Ovary (tissue), 9 donors: ENCODE measurements around the gene CMIP. TPM values are rescaled to one million over a fixed set of nuclear protein-coding genes. Genes with fewer than 3 reads are reported as not detected.

Experiments
- DNase-seq, 5 donors: peaks; one replicate each; pipeline ENCODE4 v3.0.0-alpha.2; 2019 to 2020
- H3K27ac ChIP-seq, 2 donors: fragments of 200-600 bp; one replicate each; pipeline versions ENCODE4 v1.5.1 to v1.8.0; 2019 to 2022
- H3K27me3 ChIP-seq: fragments of 200-600 bp; one replicate; pipeline ENCODE4 v1.8.0; 2022
- H3K36me3 ChIP-seq: fragments of 200-600 bp; sonication (generic); one replicate; pipeline ENCODE4 v1.5.1; 2019
- H3K4me1 ChIP-seq: one replicate; pipeline ENCODE4 v1.8.1; 2013; ENCODE audit warnings: mild to moderate bottlenecking, moderate library complexity; ENCODE audit not compliant: insufficient read depth
- H3K4me3 ChIP-seq: fragments of 200-600 bp; sonication (generic); one replicate; pipeline ENCODE4 v1.5.1; 2017
- H3K9me3 ChIP-seq, 2 donors: fragments of 200-600 bp in 1 of 2; sonication (generic) in 1 of 2; one replicate each; pipeline versions ENCODE4 v1.5.1 to v1.8.1; 2013 to 2019; ENCODE audit warnings: mild to moderate bottlenecking in 1 of 2, moderate library complexity in 1 of 2
- EP300 ChIP-seq: sonication (generic); formaldehyde crosslinking; IDR thresholded peaks from one replicate; pipeline ENCODE4 v1.6.1; 2017; ENCODE audit warnings: antibody characterized with exemption
- POLR2A ChIP-seq: fragments of 450-650 bp; IDR thresholded peaks from one replicate; pipeline ENCODE4 v1.6.1; 2017; ENCODE audit warnings: antibody characterized with exemption, mild to moderate bottlenecking, moderate library complexity
- WGBS, 3 donors: extraction: QIAGEN DNeasy Blood & Tissue Kit in 1 of 3; methylation state at CpG; one replicate each; pipeline versions ENCODE4 v1.1.5 to v1.1.7; 2013 to 2017; 5-methylcytosine and 5-hydroxymethylcytosine counted together
- intact Hi-C, 4 donors: fragments of 100-400 bp; cut with DNase I; formaldehyde crosslinking; loops; one replicate each; pipeline versions ENCODE4 v1.11.0 to v1.15.1; 2022 to 2023
- polyA plus RNA-seq, 2 donors: library from polyadenylated mRNA; stranded (reverse); fragments of 200-250 nt in 1 of 2; fragments of 350-450 nt in 1 of 2; fragmentation: Illumina TruSeq in 1 of 2; extraction: RNeasy Lipid Tissue Mini Kit (QIAGEN cat#74804) in 1 of 2; gene quantifications; one replicate each; pipeline ENCODE4 v1.2.3, GENCODE V29; 2013 to 2014
- total RNA-seq, 7 donors: library from RNA; depleted of rRNA in 2 of 7; stranded (reverse); fragments of >200 nt in 2 of 7; fragmentation: NEBNext Ultra II Directional in 3 of 7; extraction: Animal tissue kit (Norgen Biotek cat#: 25700) in 3 of 7; gene quantifications; one replicate each; pipeline versions ENCODE4 v1.1.0 to v1.2.4, GENCODE V29; 2016 to 2023
- TF ChIP-seq, protein P1 (sequence below), 3 donors: fragments of 450-650 bp in 2 of 3; fragments of 200-600 bp in 1 of 3; IDR thresholded peaks; one replicate each; pipeline versions ENCODE4 v1.5.1 to v1.8.0; 2016 to 2022; ENCODE audit warnings: antibody characterized with exemption in 3 of 3, mild to moderate bottlenecking in 1 of 3
- donor health status: DM: no; HTN: no; CAD: no; lungs with moderate emphysema.
- donor health status: DM: no; HTN: no; CAD: no.
- donor health status: Bipolar disorder and iron deficiency.
- donor health status: DM: yes; HTN: yes; CAD: no.
- donor health status: DM: no; HTN: no; CAD: no.
- donor health status: DM: yes; HTN: yes; CAD: no.

The CMIP gene
- total and polyA plus RNA-seq, 9 donors = 19.4 to 68.2 (median 38.7) TPM

DNA sequence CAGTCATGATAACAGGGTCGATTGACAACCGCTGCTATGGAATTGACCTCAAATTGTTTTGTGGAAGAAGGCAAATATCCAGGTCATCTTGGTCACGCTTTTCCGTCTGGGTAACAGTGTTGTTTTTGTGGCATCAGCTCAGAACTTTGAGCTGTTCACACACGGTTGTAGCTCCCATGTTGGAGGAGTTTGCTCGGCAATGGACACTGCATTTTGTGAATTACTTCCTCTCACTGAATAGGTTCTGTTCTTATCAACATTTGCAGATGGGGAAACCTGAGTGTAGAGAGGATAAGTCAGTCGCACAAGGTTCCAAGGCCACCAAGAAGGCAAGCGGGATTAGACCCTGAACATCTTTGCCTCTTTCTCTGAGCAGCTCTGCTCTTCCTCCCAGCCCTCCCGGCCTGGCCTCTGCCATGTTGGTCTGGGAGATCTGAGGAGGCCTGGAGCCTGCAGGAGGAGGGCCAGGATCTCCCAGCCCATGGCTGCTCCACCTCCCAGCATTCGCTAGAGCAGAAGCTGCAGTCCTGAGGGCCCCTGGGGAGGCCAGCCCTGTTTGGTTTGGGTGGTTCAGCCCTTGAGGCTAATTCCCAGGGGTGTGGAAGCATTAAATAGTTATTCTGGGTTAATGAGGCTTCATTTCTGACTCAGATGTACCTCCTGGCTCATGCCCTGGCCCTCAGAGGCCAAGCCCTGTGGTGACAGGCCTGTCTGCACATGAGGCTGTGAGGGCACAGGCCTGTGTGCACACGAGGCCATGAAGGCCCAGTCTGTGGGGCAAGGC is 180.3 kb downstream of the CMIP start:
- peaks cover 3% of the 10 kb centered on the region for H3K4me1 ChIP-seq
- TF ChIP-seq EP300 = no peak
- TF ChIP-seq POLR2A = no peak
- TF ChIP-seq, protein P1, sequence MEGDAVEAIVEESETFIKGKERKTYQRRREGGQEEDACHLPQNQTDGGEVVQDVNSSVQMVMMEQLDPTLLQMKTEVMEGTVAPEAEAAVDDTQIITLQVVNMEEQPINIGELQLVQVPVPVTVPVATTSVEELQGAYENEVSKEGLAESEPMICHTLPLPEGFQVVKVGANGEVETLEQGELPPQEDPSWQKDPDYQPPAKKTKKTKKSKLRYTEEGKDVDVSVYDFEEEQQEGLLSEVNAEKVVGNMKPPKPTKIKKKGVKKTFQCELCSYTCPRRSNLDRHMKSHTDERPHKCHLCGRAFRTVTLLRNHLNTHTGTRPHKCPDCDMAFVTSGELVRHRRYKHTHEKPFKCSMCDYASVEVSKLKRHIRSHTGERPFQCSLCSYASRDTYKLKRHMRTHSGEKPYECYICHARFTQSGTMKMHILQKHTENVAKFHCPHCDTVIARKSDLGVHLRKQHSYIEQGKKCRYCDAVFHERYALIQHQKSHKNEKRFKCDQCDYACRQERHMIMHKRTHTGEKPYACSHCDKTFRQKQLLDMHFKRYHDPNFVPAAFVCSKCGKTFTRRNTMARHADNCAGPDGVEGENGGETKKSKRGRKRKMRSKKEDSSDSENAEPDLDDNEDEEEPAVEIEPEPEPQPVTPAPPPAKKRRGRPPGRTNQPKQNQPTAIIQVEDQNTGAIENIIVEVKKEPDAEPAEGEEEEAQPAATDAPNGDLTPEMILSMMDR (IDR thresholded peaks at IDR 0.05) = no peak
- H3K4me3 ChIP-seq = no peak overlapping the region
- no peaks in the 10 kb centered on the region for H3K36me3 ChIP-seq
- no peaks in the 10 kb centered on the region for H3K27me3 ChIP-seq
- WGBS, 3 donors = 85 to 89% (median 86%) methylated on average over 11 of the region's 11 CpGs
- DNase-seq = no peak
- H3K27ac ChIP-seq = no peak overlapping the region
- no peaks in the 10 kb centered on the region for H3K9me3 ChIP-seq
- intact Hi-C loops = loop anchor here in 3 of 4 donors (5.0 to 10.0 kb wide), 3 partner anchors 92 to 100 kb away; no protein-coding TSS in a partner anchor

DNA sequence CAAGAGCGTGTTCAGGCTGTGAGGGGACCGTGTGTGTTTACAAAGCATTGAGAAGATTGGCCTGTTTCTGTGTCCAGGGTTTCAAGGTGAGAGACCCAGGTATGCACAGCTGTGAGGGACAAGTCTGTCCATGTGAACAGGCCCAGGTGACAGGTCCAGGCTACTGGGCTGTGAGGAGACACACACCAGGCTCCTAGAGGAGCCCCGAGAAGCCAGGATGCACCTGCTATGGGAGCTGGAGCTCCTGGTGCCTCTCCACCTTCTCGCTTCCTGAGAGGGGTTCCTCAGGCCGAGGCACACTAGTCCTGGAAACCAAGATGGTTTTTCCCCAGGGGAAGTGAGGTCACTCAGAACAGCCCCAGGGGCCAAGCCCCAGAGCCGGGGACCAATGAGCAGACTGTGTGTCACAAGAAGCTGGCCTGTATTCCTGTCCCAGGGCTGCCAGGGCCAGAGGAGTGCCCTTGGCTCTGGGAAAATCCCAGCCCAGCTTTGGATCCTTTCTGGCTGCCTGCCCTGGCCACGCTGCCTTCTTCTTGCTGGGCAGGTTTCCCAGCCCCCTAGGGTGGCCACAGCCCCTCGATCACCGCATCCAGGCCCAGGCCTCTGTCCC is 181.0 kb downstream of the CMIP start:
- 71 to 74% (median 71%) methylated on average over 9 of the region's 9 CpGs for WGBS, 3 donors
- Histone ChIP-seq H3K4me1 (peaks cover 3% of the 10 kb centered on the region), H3K27ac (no peak overlapping the region), H3K27me3 (no peaks in the 10 kb centered on the region), H3K4me3 (no peak overlapping the region), H3K36me3 (no peaks in the 10 kb centered on the region), H3K9me3 (no peaks in the 10 kb centered on the region)
- TF ChIP-seq POLR2A (no peak), EP300 (no peak)
- TF ChIP-seq, protein P1 (IDR thresholded peaks at IDR 0.05) = no peak
- DNase-seq = peak in 2 of 5 donors; percentile 45
- intact Hi-C loops = loop anchor here in 2 of 4 donors (5.0 to 10.0 kb wide), 2 partner anchors 92 to 99 kb away; no protein-coding TSS in a partner anchor

DNA sequence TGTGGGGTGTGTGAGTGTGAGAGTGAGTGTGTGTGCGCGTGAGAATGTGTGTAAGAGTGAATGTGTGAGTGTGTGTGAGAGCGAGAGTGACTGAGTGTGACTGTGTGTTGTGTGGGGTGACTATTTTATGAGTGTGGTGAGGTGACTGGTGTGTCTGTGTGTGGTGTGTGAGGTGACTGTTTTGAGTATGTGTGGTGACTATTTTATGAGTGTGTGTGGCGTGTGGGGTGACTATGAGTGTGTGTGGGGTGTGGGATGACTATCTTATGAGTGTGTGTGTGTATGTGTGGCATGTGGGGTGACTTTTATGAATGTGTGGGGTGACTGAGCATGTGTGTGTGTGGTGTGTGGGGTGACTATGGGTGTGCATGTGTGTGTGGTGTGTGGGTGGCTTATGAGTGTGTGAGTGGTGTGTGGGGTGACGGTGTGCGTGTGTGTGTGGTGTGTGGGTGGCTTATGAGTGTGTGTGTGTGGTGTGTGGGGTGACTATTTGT is 181.6 kb downstream of the CMIP start:
- Histone ChIP-seq H3K36me3 (no peaks in the 10 kb centered on the region), H3K27me3 (no peaks in the 10 kb centered on the region), H3K4me1 (peaks cover 3% of the 10 kb centered on the region), H3K9me3 (no peaks in the 10 kb centered on the region), H3K27ac (no peak overlapping the region), H3K4me3 (no peak overlapping the region)
- TF ChIP-seq EP300 (no peak), POLR2A (no peak)
- TF ChIP-seq, protein P1 (IDR thresholded peaks at IDR 0.05) = no peak
- intact Hi-C loops = loop anchor here in 2 of 4 donors (5.0 to 10.0 kb wide), 2 partner anchors 91 to 99 kb away; no protein-coding TSS in a partner anchor
- 76 to 85% (median 82%) methylated on average over 6 of the region's 6 CpGs for WGBS, 3 donors
- no peak for DNase-seq

DNA sequence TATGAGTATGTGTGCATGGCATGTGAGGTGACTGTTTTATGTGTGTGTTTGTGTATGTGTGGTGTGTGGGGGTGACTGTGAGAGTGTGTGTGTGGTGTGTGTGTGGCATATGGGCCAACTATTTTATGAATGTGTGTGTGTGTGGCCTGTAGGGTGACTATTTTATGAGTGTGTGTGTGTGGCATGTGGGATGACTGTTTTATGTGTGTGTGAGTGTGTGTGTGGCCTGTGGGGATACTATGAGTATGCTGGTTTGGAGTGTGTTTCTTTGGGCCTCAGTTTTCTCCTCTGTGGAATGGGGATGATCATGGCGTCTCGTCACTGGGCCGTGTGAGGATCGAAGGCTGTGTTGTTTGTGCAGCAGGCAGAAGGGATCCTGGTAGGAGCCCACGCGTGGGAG is 182.4 kb downstream of the CMIP start:
- TF ChIP-seq, protein P1 (IDR thresholded peaks at IDR 0.05) = no peak
- TF ChIP-seq POLR2A (no peak), EP300 (no peak)
- 89 to 91% (median 91%) methylated on average over 6 of the region's 6 CpGs for WGBS, 3 donors
- no peak for DNase-seq
- no peaks in the 10 kb centered on the region for H3K27me3 ChIP-seq
- no peaks in the 10 kb centered on the region for H3K36me3 ChIP-seq
- H3K9me3 ChIP-seq = no peaks in the 10 kb centered on the region
- H3K4me1 ChIP-seq = peaks cover 3% of the 10 kb centered on the region
- no peak overlapping the region for H3K4me3 ChIP-seq
- intact Hi-C loops = loop anchor here in 2 of 4 donors (5.0 to 10.0 kb wide), 2 partner anchors 90 to 98 kb away; no protein-coding TSS in a partner anchor
- no peak overlapping the region for H3K27ac ChIP-seq
